Globus pallidus (tissue), 1 donor: ENCODE data around the gene TCERG1L.
"Not testable (repeated sequence)": the region's sequence is repeated elsewhere in the genome, so short reads cannot be mapped to it uniquely, and the experiment has no call there.

Experiments used
- DNase-seq: peaks from one replicate; pipeline ENCODE4 v3.0.0-alpha.2; 2015; ENCODE audit warnings: low spot score

Gene TCERG1L

DNA sequence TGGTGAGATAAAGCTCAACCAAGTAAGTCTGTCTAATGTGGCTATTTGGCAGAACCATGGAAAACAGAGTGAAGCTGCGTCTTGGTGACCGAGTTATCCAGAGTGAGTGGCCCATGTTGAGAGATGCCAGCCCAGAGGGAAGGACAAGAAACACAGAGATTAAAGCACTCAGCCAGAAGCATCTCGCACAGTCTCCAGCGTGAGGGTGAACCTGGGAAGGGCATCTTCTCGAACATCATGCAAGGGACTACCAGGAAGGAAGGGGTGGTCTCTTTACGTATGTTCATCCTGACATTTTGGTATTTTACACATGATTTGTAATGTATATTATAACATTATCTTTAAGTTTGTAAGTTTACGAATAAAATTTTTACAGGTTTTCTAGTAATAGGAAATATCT lies 146.4 kb downstream of the TCERG1L start:
- no peak for DNase-seq

DNA sequence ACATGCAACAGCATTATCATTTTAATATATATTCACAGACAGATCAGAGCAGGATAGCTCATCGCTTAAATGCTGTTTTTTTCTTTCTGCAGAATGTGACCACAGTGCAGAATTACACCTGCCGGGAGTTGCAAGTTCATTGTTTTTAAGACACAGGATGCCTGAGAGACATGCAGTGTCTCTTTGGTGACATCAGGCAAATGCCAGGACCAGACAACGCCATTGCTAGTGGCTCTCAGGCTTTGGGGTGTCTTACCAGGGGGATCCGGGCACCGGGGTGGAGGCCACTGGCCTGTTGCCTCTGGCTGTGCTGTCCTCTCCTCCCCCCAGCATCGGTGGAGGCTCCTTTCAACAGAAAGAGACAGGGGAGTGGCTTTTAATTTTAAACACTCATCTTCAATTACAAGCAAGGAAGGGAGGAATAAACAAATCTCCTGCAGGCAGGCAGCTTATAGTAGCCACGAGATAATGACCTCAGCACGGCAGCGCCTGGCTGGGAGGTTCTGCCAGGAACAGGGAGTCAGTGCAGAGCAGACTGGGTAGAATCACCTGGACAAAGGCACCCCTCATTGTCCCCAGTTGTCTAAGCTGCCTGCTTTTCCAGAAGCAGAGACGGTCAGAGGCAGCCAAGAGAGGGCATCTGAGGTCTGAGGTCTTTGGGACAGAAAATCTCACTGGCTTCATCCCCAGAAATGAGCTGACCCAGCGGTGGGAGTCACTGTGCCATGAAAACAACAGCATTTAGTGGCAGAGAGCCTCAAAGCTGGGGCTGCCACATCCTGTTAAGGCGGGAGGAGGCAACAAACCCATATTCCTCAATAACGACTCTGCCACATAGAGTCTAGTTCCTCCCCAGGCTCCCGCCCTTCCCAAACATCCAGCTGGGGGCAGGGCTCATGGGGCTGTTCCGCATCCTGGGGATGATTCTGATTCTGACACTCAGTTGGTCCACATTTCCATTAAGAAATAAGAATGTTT lies 148.4 kb downstream of the TCERG1L start:
- DNase-seq: no peak

DNA sequence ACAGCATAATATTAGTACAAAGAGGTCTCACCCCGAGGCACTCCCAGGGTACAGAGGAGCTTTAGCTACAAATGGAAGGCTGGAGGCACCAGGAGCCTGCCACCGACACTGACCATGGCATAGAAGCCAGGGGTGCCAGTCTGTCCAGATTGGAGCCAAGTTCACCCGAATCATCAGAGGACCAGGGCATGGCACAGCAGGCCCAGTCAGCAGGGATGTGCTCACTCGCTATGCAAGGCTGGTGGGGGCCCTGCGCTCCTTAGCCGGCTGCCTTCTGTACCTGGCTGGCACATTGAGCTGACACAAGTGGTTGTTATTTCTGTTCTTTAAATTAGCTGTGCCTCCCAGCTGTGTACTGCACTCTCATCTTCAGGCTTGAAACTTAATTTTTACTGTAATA lies 149.3 kb downstream of the TCERG1L start:
- no peak for DNase-seq

DNA sequence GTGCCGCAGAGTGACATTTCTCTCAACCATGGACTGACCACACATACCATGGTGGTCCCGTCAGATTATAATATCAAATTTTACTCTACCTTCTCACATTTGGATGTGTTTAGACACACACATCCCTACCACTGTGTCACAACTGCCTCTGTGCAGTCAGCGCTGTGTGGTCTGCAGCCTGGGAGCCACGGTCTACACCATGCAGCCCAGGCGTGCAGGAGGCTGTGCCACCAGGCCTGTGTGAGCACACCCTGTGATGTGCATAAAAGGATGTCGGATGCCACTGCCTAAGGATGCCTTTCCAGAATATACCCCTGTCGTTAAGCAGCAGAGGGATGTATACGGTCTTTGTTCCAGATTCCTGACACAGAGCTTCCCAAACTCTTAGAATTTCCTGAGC lies 150.4 kb downstream of the TCERG1L start:
- DNase-seq: no peak

DNA sequence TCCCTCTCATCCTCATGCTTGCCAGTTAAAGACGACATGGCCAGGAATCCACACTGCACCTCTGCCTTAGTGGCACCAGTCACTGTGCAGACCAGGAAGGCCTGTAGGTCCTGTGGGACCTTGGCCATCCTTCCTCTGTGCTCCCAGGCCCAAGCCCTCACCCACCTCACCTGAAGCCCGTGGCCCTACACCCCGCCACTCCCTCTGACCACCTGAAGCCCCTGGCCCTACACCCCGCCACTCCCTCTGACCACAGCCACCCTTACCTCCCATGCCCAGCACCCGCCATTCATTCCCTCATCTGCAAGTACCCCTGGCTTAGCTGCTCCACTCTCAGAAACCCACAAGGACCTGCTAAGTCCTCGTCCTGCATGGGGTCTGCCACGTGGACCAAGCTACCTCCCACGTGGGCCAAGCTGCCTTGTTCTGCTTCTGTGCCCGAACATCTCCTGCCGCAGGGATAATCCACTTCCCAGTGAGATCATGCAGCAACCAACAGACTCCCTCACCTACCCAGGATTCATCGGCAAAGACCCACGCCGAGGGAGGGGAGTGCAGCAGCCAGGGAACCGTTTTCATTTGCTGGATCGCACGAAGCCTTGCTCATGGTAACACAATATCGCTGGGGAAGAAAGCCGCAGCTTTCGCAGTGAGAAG lies 151.2 kb downstream of the TCERG1L start:
- DNase-seq: no peak

DNA sequence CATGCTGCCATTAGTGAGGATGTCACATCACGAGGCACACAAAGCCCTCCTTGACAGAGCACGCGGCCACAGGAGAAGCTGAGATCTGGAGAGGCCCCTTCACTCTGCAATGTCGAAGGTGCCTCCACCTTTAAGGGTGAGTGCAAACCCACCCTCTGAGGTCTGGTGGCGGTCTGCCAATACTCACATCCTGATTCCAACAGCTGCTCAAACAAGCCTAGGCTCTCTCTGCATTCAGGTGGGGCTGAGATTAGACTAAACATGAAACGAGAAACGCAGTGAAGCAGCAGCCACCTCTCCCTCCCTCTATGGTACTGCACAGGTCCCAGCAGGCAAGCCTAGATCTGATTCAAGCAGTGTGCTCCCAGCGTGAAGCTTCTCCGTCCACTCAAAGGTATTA lies 151.8 kb downstream of the TCERG1L start:
- no peak for DNase-seq

DNA sequence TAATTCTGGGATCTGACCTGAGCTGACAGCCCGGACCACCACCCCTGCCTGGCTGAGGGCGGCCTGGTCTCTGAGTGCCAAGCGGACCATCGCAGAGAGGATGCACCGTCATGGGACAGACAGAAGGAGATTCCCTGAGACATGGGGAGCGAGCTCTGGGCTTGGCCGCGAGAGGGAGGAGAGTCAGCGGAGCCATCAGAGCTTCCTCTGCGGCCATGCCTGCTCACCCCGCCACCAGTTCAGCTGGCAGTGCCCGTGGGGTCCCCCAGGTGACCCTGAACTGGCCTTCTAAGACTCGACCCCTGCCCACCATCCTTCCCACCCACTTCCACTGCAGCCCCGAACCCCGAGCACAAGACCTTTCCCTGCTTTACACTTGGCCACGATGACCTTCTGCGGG lies 152.8 kb downstream of the TCERG1L start:
- DNase-seq: no peak

DNA sequence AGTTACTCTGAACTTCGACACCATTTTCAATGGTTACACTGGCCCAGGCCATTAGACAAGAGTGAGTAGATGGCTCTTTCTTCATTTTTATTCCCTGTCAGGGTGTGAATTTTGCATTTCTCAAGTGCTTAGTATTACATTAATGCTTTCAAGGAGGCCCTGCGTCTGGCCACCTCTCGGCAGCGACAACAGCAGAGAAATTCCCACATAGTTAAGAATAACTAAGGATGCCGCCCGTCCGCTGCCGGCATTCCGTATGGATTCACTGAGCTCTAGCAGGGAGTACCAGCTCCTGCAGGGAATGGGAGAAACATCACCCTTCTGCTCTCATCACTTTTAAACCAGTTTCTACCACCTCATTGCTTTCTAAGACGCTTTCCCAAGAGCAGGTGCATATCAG lies 153.6 kb downstream of the TCERG1L start:
- no peak for DNase-seq

DNA sequence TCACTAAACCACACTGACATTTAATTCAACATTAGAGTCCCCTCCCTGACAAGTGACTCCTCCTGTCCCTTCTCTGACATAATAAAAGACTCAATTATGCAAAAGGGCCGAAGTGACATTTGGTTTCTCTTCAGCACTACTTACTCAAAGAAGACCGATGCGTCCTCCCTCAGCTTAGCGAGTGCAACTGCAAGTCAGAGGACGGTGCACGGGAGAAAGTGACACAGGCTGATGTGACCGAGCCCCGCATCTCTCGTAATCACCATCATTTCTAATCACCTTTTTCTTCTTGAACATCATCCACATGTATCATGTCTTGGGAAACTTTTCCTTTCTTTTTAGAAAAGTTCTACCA lies 155.7 kb downstream of the TCERG1L start:
- no peak for DNase-seq

DNA sequence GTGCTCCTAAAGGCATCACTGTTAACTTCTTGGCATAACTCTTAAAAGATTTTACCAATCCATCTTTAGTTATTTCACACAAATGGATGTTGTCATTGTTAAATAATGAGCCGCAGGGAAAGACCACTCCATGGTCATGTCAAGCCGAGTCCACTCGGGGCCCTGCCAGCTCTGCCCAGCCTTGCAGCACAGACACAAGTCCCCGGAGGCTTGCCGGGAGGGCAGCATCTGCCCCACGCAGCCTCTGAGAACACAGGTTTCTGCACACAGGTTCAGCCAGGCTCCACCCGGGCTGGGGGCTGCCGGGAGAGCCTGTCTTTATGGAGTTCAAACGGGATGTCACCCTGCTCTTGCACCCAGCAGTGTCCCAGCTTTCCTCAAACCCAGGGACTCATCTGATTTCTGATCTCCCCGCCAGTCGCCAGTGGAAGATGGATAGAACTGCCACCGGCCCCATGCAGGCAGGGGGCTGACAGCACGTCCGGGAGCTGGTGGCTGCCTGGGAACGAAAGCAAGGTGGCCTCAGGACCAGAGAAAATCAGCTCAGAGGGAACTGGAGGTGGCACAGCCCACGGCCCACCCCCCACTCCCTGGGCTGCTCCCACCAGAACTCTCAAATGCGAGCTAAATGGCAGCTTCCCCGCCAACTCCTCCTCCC lies 156.2 kb downstream of the TCERG1L start:
- DNase-seq: no peak

DNA sequence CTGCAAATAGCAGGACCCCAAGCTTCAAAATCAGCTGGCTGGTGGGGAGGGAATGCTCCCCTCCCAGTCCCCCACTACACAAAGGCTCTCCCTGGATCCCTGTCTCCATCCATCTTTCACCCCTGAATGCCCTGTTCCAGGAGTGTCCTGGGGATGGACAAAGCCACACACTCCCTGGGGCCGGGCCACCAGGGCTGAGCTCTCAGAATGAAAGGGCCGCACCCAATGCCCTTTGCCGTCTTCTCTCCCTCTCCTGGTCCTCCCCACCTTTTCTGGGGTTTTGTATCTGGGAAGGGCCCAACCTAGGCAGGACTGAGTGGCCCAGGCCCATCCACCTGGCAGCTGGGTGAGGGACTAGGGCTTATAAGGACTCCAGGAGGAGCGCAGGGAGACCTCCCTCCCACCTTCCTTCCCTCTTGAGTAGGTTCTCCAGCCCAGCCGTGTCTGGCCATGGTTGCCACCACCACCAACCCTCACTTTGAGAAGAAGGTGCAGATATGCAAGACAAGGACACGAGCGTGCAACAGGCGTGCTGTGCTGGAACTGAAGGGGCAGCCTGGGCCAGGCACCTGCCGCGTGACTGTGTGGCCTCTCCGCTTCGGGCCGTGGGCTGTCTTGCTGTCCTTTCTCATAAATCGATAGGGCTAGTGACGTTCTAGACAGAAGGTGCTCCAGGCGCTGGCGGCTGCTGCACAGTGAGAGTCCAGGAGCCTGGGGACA lies 157.1 kb downstream of the TCERG1L start:
- DNase-seq: no peak

DNA sequence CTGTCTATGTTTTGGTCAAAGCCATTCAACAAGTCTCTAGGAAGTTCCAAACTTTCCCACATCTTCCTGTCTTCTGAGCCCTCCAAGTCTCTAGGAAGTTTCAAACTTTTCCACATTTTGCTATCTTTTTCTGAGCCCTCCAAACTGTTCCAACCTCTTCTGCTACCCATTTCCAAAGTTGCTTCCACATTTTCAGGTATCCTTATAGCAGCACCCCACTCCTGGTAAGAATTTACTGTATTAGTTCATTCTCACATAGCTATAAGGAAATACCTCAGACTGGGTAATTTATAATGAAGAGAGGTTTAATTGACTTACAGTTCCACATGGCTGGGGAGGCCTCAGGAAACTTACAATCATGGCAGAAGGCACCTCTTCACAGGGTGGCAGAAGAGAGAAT lies 159.1 kb downstream of the TCERG1L start:
- not testable (repeated sequence) for DNase-seq

DNA sequence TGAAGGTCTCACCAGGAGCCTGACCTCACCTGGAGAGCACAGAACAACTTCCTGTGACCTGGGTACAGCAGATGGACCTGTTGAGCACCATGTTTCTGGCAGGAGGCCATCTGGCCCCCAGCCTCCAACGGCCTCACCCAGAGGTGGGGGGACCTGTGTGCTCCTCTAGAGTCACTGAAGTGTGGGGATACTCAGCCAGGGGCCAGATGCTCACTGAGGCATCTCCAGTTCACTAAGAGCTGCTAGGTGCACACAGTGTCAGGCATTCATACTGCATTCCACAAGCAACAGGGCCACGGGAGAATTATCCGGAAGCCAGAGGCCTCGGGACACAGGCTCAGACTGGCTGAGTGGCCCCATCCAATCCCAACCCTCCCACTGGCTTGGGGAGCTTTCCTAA lies 161.4 kb downstream of the TCERG1L start:
- DNase-seq: no peak

DNA sequence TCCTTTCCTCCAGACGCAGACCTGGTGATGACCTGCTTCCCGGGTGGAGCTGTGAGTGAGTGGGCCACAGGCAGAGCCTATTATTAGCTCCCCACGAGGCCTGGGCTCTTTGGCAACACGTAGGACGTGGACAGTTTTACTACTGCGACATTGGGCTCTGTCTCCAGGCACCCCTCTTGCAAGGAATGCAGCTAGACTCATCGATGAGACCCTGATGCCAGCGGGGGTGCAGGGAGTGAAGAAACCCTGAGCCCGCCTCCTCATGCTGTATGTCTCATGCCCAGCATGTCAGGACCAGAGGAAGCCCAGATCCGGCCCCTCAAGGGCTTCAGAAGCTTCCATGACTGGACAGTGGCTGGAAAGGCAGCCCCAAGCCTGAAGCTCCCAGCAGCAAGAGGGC lies 161.9 kb downstream of the TCERG1L start:
- no peak for DNase-seq

DNA sequence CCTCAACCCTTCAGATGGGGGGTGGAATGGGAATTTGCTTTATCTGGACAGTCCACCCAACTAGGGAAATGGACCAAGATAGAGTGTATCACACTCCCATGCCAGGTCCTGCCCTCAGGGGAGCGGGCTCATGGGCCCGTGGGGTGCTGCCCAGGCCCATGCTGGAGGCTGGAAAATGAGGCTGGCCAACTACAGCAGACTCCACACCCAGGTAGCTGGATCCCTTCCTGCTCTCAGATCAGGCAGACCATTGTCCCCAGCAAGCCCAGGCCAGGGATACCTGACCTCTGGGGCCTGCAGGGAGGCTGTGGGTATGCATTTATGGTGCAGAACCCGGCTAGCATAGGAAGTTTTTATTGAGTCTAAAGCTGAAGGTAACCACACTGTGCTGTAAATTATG lies 162.4 kb downstream of the TCERG1L start:
- DNase-seq: no peak

DNA sequence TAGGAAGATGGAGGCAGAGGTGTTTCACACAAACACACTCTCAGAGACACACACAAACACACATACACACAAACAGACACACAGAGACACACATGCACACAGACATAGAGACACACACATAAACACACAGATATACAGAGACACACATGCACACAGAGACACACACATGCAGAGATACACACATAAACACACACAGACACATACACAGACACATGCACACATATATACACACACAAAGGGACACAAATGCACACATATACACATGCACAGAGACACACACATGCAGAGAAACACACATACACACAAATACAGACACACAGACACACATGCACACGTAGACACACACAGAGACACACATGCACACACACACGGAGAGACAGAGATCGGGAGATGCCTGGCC lies 163.3 kb downstream of the TCERG1L start:
- no peak for DNase-seq

DNA sequence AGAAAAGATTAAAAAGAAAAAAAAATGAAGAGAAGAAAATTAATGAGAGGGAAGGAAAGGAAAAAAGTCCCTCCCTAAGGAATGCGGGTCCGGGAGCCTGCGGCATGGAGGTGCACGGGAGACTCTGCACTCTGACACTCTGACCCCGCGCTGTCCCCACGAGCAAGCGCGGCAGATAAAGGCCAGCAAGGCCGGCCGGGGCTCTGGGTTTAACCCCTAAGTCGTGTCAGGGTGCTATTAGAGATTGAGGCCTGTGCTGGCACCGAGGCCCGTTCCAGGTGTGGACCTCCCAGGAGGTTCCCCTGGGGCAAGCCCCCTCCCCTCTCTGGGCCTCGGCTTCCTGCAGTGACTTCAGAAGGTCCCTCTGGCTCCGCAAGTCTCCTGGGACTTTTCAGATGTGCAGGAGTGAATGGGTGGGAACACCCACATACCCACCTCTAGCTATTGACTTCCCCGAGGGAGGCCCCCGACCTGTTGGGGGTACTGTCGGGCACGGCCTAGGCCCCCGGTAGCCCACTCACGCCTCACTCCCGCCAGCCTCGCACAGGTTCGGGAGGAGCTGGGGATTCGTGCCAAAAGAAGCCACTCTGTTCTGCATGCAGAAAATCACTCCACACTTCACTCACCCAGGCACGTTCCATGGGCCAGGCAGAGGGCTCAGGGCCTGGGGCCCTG lies 164.1 kb downstream of the TCERG1L start:
- DNase-seq: no peak

DNA sequence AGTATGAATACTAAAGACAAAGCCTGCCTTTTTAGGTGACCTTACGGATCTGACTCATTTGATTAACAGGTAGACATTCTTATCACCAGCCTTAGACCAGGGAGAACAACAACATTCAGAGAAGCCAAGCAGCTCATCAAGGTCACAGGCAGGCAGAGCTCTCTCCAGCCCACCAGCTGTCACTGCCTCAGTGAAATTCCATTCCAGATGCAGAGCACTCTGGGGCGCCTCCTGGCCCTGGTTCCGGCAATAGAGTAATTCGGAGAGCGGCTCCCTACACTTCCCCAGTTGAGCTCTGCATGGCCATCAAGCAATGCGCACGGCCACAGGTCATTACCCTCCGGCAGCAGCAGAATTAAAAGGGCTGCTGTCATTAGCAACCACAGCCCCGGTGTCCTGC lies 164.7 kb downstream of the TCERG1L start:
- DNase-seq: no peak

DNA sequence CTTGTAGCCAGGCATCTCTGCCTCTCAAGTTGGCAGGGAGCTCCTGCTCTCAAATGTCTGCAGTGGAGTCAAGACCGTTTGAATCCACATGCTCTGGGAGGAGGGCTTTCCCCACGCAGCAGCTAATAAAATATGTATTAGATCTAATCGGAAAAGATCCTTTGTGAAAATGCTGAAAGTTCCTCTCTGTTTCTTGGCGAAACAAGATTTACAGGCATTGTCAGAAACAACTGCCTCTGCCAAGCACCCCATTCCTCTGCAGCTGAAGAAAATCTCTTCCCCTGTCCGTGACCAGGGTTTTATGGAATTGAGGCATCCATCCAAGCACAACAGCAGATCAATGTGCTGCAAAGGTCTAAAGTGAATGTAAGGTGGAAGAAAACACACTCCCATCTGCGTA lies 165.8 kb downstream of the TCERG1L start:
- DNase-seq: no peak

DNA sequence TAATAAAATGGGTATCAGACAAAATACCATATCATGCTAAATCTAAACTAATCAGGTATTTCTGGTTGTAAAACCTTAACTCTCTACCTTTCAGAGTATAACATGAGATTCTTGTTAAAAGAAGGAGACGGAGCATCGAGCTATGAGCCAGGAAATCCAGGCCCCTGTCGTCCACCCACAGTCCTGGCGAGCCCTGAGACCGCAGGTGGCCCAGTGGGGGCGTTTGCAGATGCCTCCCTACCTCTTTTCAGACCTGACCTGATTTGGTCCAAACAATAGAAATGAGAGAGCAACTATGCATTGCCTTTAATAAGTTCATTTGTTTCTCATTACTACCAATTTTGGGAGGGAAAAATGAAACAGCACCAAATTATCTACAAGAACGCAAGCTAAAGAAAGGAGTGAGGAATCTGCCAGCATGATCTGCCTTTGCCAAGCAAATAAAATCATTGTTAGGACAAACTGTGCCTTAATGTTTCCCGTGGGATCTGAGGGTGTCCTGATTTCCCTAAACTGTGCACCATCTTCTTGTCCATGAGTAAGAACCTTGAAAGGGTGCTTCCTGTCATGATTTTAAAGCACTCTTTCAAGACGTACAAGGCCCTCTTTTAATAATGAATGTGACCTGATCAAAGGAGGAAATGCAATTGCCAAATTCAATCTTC lies 166.7 kb downstream of the TCERG1L start:
- no peak for DNase-seq

DNA sequence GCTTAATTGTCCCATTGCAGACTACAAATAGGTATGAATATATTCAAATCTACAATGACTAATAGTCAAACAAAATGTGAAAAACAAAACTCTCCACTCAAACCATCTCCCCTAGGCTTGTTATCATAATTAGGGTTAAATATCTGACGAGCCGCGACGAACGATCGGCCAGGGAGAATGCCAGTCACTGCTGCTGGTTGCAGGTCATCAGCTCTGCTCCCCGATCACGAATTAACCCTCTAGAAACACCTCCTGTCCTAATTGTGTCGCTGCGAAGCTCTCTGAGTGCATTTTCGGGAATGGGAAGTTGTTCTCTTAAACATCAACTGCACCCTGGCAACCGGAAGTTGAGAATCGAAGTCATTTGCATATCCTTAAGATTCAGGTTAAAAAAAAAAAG lies 167.3 kb downstream of the TCERG1L start:
- DNase-seq: no peak
